Measurements from ENCODE around the gene TMEM150C. TPM values are rescaled to one million over a fixed set of nuclear protein-coding genes. Genes with fewer than 3 reads are reported as not detected.

The TMEM150C gene
- total RNA-seq, 1 experiment from 2014 or later: 2.7 TPM

- H4K8ac ChIP-seq (replicated peaks; ENCODE audit: insufficient read length, low read depth, low read length): no peak overlapping the region
- H4K5ac ChIP-seq (ENCODE audit: insufficient read length, low read depth, low read length): no peak overlapping the region
- H3K23me2 ChIP-seq (ENCODE audit: insufficient read length, low read depth, low read length, poor library complexity, severe bottlenecking): no peaks in the 10 kb centered on the region
- H4K91ac ChIP-seq (ENCODE audit: insufficient read length, low read depth, low read length): no peak overlapping the region
- no peak overlapping the region for H3K18ac ChIP-seq (ENCODE audit: insufficient read length, low read depth, low read length)
- no peak overlapping the region for H2BK20ac ChIP-seq (ENCODE audit: low read depth, low read length, poor library complexity, severe bottlenecking)
- H3T11ph ChIP-seq (ENCODE audit: low read length): no peak overlapping the region
- H2AFZ ChIP-seq (ENCODE audit: low read length): no peak overlapping the region
- H2BK120ac ChIP-seq (ENCODE audit: low read depth, low read length, poor library complexity, severe bottlenecking): no peak overlapping the region
- H3K4me3 Mint-ChIP-seq: no peak overlapping the region
- H3K9ac ChIP-seq (ENCODE audit: extremely low read depth, insufficient read length, low read length): no peak overlapping the region
- H3K4me1 Mint-ChIP-seq: peaks cover 35 to 44% of the 10 kb centered on the region in 2 experiments
- H3K36me3 Mint-ChIP-seq (ENCODE audit: insufficient read depth in 1 of 3, low read depth in 3 of 3): peaks cover 40 to 70% (median 47%) of the 10 kb centered on the region in 3 experiments
- H2BK12ac ChIP-seq (ENCODE audit: insufficient read length, low read depth, low read length): no peak overlapping the region
- H3K9me3 Mint-ChIP-seq: peaks cover 0 to 4% of the 10 kb centered on the region in 2 experiments; a peak in 2 of 5 replicates
- H3K27ac ChIP-seq (ENCODE audit: insufficient read length, low read depth, low read length): no peak overlapping the region
- H2BK15ac ChIP-seq (ENCODE audit: low read depth, low read length): no peak overlapping the region
- H3K23ac ChIP-seq (ENCODE audit: insufficient read length, low read depth, low read length): no peak overlapping the region
- H3K27me3 Mint-ChIP-seq (ENCODE audit: low read depth): peaks cover 4% of the 10 kb centered on the region; the same call in 1 of the 2 replicates
- H3K4me2 ChIP-seq (ENCODE audit: insufficient read depth, insufficient read length, low read length): no peak overlapping the region
- no peak overlapping the region for H2BK5ac ChIP-seq (ENCODE audit: insufficient read length, low read length)
- no peak overlapping the region for H3K4ac ChIP-seq (ENCODE audit: low read depth, low read length)
- no peaks in the 10 kb centered on the region for H3K27me3 ChIP-seq (ENCODE audit: insufficient read depth, low read length)
- H3K79me1 ChIP-seq (ENCODE audit: insufficient read depth, low read depth, low read length, poor library complexity, severe bottlenecking): no peaks in the 10 kb centered on the region
- H3K56ac ChIP-seq (ENCODE audit: insufficient read length, low read depth, low read length): no peak overlapping the region
- no peak overlapping the region for H3K27ac Mint-ChIP-seq
- H4K20me1 ChIP-seq (ENCODE audit: control insufficient read depth, insufficient read depth, insufficient read length): no peaks in the 10 kb centered on the region
- H3K9me3 ChIP-seq (ENCODE audit: control insufficient read depth, low read depth, low read length): no peaks in the 10 kb centered on the region
- no peak for DNase-seq
- no CpG with 5 or more reads among the region's 2 CpGs for WGBS (ENCODE audit: extremely low coverage, insufficient read length, low lambda C conversion rate)
- TF ChIP-seq, protein P1, sequence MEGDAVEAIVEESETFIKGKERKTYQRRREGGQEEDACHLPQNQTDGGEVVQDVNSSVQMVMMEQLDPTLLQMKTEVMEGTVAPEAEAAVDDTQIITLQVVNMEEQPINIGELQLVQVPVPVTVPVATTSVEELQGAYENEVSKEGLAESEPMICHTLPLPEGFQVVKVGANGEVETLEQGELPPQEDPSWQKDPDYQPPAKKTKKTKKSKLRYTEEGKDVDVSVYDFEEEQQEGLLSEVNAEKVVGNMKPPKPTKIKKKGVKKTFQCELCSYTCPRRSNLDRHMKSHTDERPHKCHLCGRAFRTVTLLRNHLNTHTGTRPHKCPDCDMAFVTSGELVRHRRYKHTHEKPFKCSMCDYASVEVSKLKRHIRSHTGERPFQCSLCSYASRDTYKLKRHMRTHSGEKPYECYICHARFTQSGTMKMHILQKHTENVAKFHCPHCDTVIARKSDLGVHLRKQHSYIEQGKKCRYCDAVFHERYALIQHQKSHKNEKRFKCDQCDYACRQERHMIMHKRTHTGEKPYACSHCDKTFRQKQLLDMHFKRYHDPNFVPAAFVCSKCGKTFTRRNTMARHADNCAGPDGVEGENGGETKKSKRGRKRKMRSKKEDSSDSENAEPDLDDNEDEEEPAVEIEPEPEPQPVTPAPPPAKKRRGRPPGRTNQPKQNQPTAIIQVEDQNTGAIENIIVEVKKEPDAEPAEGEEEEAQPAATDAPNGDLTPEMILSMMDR (conservative IDR thresholded peaks at IDR 0.05): no peak
- H3K4me1 ChIP-seq (ENCODE audit: insufficient read depth, low read length): no peaks in the 10 kb centered on the region; the same call in 1 of the 2 replicates
- peaks cover 73% of the 10 kb centered on the region; the same call in 1 of the 2 replicates for H3K79me2 ChIP-seq (ENCODE audit: insufficient read depth, low read length)
- no peak overlapping the region for H2AK5ac ChIP-seq (ENCODE audit: insufficient read length, low read length)
- H3K14ac ChIP-seq (ENCODE audit: insufficient read depth, low read length): no peak overlapping the region
Measured at GRCh38 chr4:82433791-82434190, 128.0 kb downstream of the TMEM150C start.

Other genes with a start within 250 kb of the TMEM150C start
- gene HNRNPD, start 188.0 kb downstream of the TMEM150C start, total RNA-seq (2021): 610 and 611 TPM in 2 replicates
- 471 and 472 TPM in 2 replicates for gene HNRNPDL, start 131.5 kb downstream of the TMEM150C start, total RNA-seq (2021)
- 62.4 and 66.4 TPM in 2 replicates for gene ENOPH1, start 131.4 kb downstream of the TMEM150C start, total RNA-seq (2021)
- gene SCD5, start 236.8 kb upstream of the TMEM150C start, total RNA-seq (2021): 0.68 and 0.86 TPM in 2 replicates